Esophagus muscularis mucosa (tissue), 4 donors: Measurements from ENCODE around the gene DNAJC12. TPM values are rescaled to one million over a fixed set of nuclear protein-coding genes. Genes with fewer than 3 reads are reported as not detected.
"Not testable (repeated sequence)": the region's sequence is repeated elsewhere in the genome, so short reads cannot be mapped to it uniquely, and the experiment has no call there.

Source experiments
- DNase-seq: peaks from one replicate; pipeline ENCODE4 v3.0.0-alpha.2; 2017; ENCODE audit errors: extremely low spot score
- H3K27ac ChIP-seq, 4 donors: fragments of 200-600 bp; sonication (generic); replicated peaks in 1 of 4; 1 replicate in 3 of 4; 2 replicates in 1 of 4; pipeline ENCODE4 v1.5.1; 2016 to 2019; ENCODE audit warnings: mild to moderate bottlenecking in 1 of 4
- H3K27me3 ChIP-seq, 4 donors: fragments of 200-600 bp; sonication (generic); one replicate each; pipeline versions ENCODE4 v1.5.1 to v1.6.0; 2016 to 2019
- H3K36me3 ChIP-seq, 4 donors: fragments of 200-600 bp; sonication (generic); one replicate each; pipeline ENCODE4 v1.5.1; 2016 to 2019
- H3K4me1 ChIP-seq, 4 donors: fragments of 200-600 bp; sonication (generic); one replicate each; pipeline ENCODE4 v1.5.1; 2016 to 2019
- H3K4me3 ChIP-seq, 4 donors: fragments of 200-600 bp; sonication (generic); 1 replicate in 2 of 4; 2 replicates in 2 of 4; pipeline ENCODE4 v1.5.1; 2016 to 2019; ENCODE audit warnings: mild to moderate bottlenecking in 4 of 4, moderate library complexity in 1 of 4
- H3K9me3 ChIP-seq, 4 donors: fragments of 200-600 bp; sonication (generic); 1 replicate in 3 of 4; 2 replicates in 1 of 4; pipeline ENCODE4 v1.5.1; 2016 to 2019
- CTCF ChIP-seq, 3 experiments: fragments of 200-600 bp in 2 of 3; fragments of 450-650 bp in 1 of 3; sonication (generic) in 2 of 3; IDR thresholded peaks; one replicate each; pipeline ENCODE4 v1.5.1; 2017 to 2019; ENCODE audit warnings: antibody characterized with exemption in 3 of 3, mild to moderate bottlenecking in 2 of 3, moderate library complexity in 1 of 3
- EP300 ChIP-seq: sonication (generic); formaldehyde crosslinking; IDR thresholded peaks from one replicate; pipeline ENCODE4 v1.6.1; 2017; ENCODE audit warnings: antibody characterized with exemption
- POLR2A ChIP-seq: fragments of 450-650 bp; IDR thresholded peaks from one replicate; pipeline ENCODE4 v1.6.1; 2017; ENCODE audit warnings: antibody characterized with exemption, moderate library complexity, mild to moderate bottlenecking, low read depth
- POLR2AphosphoS5 ChIP-seq, 2 donors: sonication (generic); formaldehyde crosslinking; IDR thresholded peaks; one replicate each; pipeline ENCODE4 v1.6.1; 2017; ENCODE audit warnings: antibody characterized with exemption in 2 of 2
- WGBS: methylation state at CpG from one replicate; pipeline ENCODE4 v1.1.5; 2018; 5-methylcytosine and 5-hydroxymethylcytosine counted together
- intact Hi-C: fragments of 100-400 bp; cut with DNase I; formaldehyde crosslinking; loops from one replicate; pipeline ENCODE4 v1.15.1; 2023
- total RNA-seq, 4 donors: library from RNA; depleted of rRNA; stranded (reverse); fragments of >200 nt; gene quantifications; one replicate each; pipeline versions ENCODE4 v1.1.0 to v1.2.1, GENCODE V29; 2016

DNAJC12 gene
- total RNA-seq, 4 donors from 2014 or later: 4.1 to 7.6 (median 6.5) TPM

GRCh38 chr10:67782530-67782929, 55.5 kb downstream of the DNAJC12 start:
- Histone ChIP-seq H3K9me3 (no peaks in the 10 kb centered on the region), H3K4me1 (peaks cover 0 to 12% (median 9%) of the 10 kb centered on the region in 4 donors), H3K27me3 (no peaks in the 10 kb centered on the region), H3K27ac (no peak overlapping the region), H3K4me3 (no peak overlapping the region), H3K36me3 (no peaks in the 10 kb centered on the region)
- TF ChIP-seq POLR2AphosphoS5 (IDR thresholded peaks at IDR 0.05): no peak
- no peak for TF ChIP-seq POLR2A
- TF ChIP-seq EP300: no peak
- intact Hi-C loops: no loop called here
- no peak for DNase-seq
- 68% methylated on average over 2 of the region's 2 CpGs for WGBS

GRCh38 chr10:67780759-67781538, 57.0 kb downstream of the DNAJC12 start:
- TF ChIP-seq EP300: no peak
- no peak for TF ChIP-seq POLR2A
- TF ChIP-seq CTCF (IDR thresholded peaks at IDR 0.05): no peak
- no peak for TF ChIP-seq POLR2AphosphoS5 (IDR thresholded peaks at IDR 0.05)
- Histone ChIP-seq H3K4me1 (peaks cover 0 to 12% (median 9%) of the 10 kb centered on the region in 4 donors), H3K27ac (no peak overlapping the region), H3K4me3 (no peak overlapping the region), H3K9me3 (no peaks in the 10 kb centered on the region), H3K27me3 (no peaks in the 10 kb centered on the region), H3K36me3 (no peaks in the 10 kb centered on the region)
- intact Hi-C loops: loop anchor here (2.0 kb wide), 2 partner anchors 84 to 112 kb away; partner anchors contain the start of gene CTNNA3
- WGBS: 47% methylated on average over 4 of the region's 4 CpGs
- no peak for DNase-seq

GRCh38 chr10:67780204-67780621, 57.8 kb downstream of the DNAJC12 start:
- H3K36me3 ChIP-seq, H3K9me3 ChIP-seq, DNase-seq, H3K27me3 ChIP-seq, H3K27ac ChIP-seq, H3K4me3 ChIP-seq: not testable (repeated sequence)
- intact Hi-C loops: loop anchor here (2.0 kb wide), 2 partner anchors 83 to 111 kb away; partner anchors contain the start of gene CTNNA3
- peaks cover 0 to 12% (median 9%) of the 10 kb centered on the region in 4 donors for H3K4me1 ChIP-seq
- 47% methylated on average over 5 of the region's 5 CpGs for WGBS

- 0% methylated on average over 4 of the region's 4 CpGs for WGBS
- intact Hi-C loops: loop anchor here (2.0 kb wide), 2 partner anchors 83 to 111 kb away; partner anchors contain the start of gene CTNNA3
- TF ChIP-seq EP300: no peak
- TF ChIP-seq POLR2AphosphoS5 (IDR thresholded peaks at IDR 0.05): no peak
- TF ChIP-seq CTCF (IDR thresholded peaks at IDR 0.05): peak; percentile 76 to 89 (median 82)
- TF ChIP-seq POLR2A: no peak
- no peaks in the 10 kb centered on the region for H3K27me3 ChIP-seq
- no peak for DNase-seq
- H3K36me3 ChIP-seq: no peaks in the 10 kb centered on the region
- H3K4me3 ChIP-seq: no peak overlapping the region
- H3K27ac ChIP-seq: peak overlapping the region in 1 of 4 donors; percentile 6
- no peaks in the 10 kb centered on the region for H3K9me3 ChIP-seq
- peaks cover 0 to 12% (median 9%) of the 10 kb centered on the region in 4 donors for H3K4me1 ChIP-seq
Measured at GRCh38 chr10:67779465-67780203, 58.4 kb downstream of the DNAJC12 start.

- WGBS: 97% methylated on average over 1 of the region's 1 CpG
- DNase-seq: no peak
- intact Hi-C loops: no loop called here
Measured at GRCh38 chr10:67776371-67776770, 61.6 kb downstream of the DNAJC12 start.

More at GRCh38 chr10:67776371-67776770, 61.6 kb downstream of the DNAJC12 start:
- Histone ChIP-seq H3K4me1 (peaks cover 0 to 12% (median 9%) of the 10 kb centered on the region in 4 donors), H3K36me3 (no peaks in the 10 kb centered on the region), H3K27me3 (no peaks in the 10 kb centered on the region), H3K9me3 (no peaks in the 10 kb centered on the region), H3K4me3 (no peak overlapping the region), H3K27ac (no peak overlapping the region)
- TF ChIP-seq CTCF (IDR thresholded peaks at IDR 0.05) (no peak), EP300 (no peak), POLR2AphosphoS5 (IDR thresholded peaks at IDR 0.05) (no peak), POLR2A (no peak)
